ENCODE data around the gene FYN. TPM values are rescaled to one million over a fixed set of nuclear protein-coding genes. Genes with fewer than 3 reads are reported as not detected.

The FYN gene
- total and polyA plus RNA-seq, 2 of the 4 experiments (the other 2 are of a cell fraction): 30.8 to 36.4 TPM

DNA sequence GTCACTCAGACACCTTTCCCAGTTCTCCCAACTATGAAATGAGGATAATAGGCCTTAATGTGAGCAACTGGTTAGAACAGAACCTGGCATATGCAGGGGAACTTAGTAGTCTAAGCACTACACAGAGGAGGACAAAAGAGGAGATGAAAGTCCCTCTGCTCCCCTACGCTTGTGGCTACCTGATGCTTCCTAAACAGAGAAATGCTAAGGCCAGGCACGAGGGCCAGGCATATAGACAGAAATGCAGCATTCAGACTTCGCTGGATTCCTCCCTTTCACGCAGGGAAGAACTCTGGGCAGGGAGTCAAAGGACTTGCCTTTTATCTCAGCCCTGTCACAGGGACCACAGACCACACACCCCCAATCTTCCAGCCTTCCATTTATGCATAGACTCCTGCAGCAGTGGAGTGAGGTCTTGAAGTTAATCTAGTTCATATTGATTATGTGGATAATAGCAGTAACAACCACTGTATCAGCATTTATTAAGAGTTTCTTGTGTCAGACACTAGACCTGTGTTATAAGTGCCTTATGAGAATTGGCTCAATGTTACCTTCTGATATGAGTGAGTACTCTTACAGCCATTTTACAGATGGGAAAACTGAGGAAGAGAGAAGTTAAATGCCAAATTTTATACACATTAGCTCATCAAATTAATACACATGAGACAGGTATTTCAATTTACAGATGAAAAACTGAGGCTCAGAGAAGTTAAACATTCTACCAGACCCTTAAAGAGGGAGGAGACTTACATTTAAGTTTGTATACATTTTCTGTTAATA, 240.6 kb downstream of the FYN start:
- Histone ChIP-seq H2AK5ac (ENCODE audit: low read depth, low read length) (no peak overlapping the region), H3K36me3 (ENCODE audit: control insufficient read depth, insufficient read depth, low read length) (no peaks in the 10 kb centered on the region), H2AK9ac (replicated peaks; ENCODE audit: low read depth, low read length, poor library complexity) (no peak overlapping the region), H3K4me2 (ENCODE audit: low read depth, low read length) (no peak overlapping the region), H3K23ac (ENCODE audit: low read depth, low read length) (no peak overlapping the region), H3K79me1 (ENCODE audit: low read depth in 1 of 2, low read length in 2 of 2) (no peaks in the 10 kb centered on the region), H3K4me1 (ENCODE audit: control insufficient read depth, insufficient read depth, low read length) (no peaks in the 10 kb centered on the region), H3K9me1 (ENCODE audit: insufficient read depth, low read length) (no peaks in the 10 kb centered on the region), H3K9ac (ENCODE audit: low read depth, low read length) (no peak overlapping the region), H3K14ac (replicated peaks; ENCODE audit: low read depth, low read length) (no peak overlapping the region), H2BK20ac (ENCODE audit: low read depth, low read length) (no peak overlapping the region), H3K56ac (ENCODE audit: extremely low read depth, insufficient read depth, low read length) (no peak overlapping the region), H4K91ac (ENCODE audit: insufficient read depth, low read depth, low read length) (no peak overlapping the region), H3K4me3 (ENCODE audit: insufficient read depth, low read depth, low read length) (no peak overlapping the region), H2AFZ (replicated peaks; ENCODE audit: low read length, poor library complexity) (no peak overlapping the region), H2BK5ac (ENCODE audit: low read depth, low read length, poor library complexity, severe bottlenecking) (no peak overlapping the region), H3K27me3 (ENCODE audit: control insufficient read depth, insufficient read depth, low read length) (no peaks in the 10 kb centered on the region; the same call in 1 of the 2 replicates), H4K20me1 (ENCODE audit: insufficient read depth, low read length) (no peaks in the 10 kb centered on the region), H3K18ac (ENCODE audit: low read depth, low read length) (no peak overlapping the region), H3K4ac (ENCODE audit: low read depth, low read length) (no peak overlapping the region), H4K8ac (ENCODE audit: low read depth in 2 of 2, low read length in 2 of 2) (no peak overlapping the region), H2BK120ac (ENCODE audit: low read depth, low read length) (no peak overlapping the region), H3K27ac (ENCODE audit: insufficient read depth, low read length) (no peak overlapping the region), H3K9me3 (ENCODE audit: control insufficient read depth, insufficient read depth, low read length) (peaks cover 8% of the 10 kb centered on the region), H2BK15ac (ENCODE audit: low read depth, low read length) (no peak overlapping the region), H4K5ac (ENCODE audit: low read depth, low read length) (no peak overlapping the region)
- in situ Hi-C loops (cut with MboI; ENCODE audit: low sequenced_read_pairs) (no loop called here), intact Hi-C loops (cut with micrococcal nuclease) (no loop called here), dilution Hi-C loops (cut with HindIII; ENCODE audit: low sequenced_read_pairs, unreplicated experiment) (no loop called here)
- no TSS peak for BruUV-seq (replicated peaks)
- WGBS, 2 experiments (ENCODE audit: extremely low coverage in 2 of 2, insufficient read length in 1 of 2): no CpG with 5 or more reads among the region's 4 CpGs
- DNase-seq: no peak
- POLR2A ChIA-PET (ENCODE audit: unreplicated experiment): no interaction called here
- TF ChIP-seq MAFK (IDR thresholded peaks at IDR 0.05; ENCODE audit: low read depth, low read length): no peak
- TF ChIP-seq RCOR1 (IDR thresholded peaks at IDR 0.05; ENCODE audit: insufficient replicate concordance, low read length): no peak
- TF ChIP-seq, protein P1, sequence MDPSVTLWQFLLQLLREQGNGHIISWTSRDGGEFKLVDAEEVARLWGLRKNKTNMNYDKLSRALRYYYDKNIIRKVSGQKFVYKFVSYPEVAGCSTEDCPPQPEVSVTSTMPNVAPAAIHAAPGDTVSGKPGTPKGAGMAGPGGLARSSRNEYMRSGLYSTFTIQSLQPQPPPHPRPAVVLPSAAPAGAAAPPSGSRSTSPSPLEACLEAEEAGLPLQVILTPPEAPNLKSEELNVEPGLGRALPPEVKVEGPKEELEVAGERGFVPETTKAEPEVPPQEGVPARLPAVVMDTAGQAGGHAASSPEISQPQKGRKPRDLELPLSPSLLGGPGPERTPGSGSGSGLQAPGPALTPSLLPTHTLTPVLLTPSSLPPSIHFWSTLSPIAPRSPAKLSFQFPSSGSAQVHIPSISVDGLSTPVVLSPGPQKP (IDR thresholded peaks at IDR 0.05; ENCODE audit: borderline replicate concordance, low read depth, low read length): no peak
- CTCF ChIA-PET: interaction anchor here (0.8 to 1.2 kb wide), 2 partner anchors 9 to 208 kb away, joined by 3 read pairs; no protein-coding TSS in a partner anchor
- ATAC-seq (ENCODE audit: low read depth): no peak

Data from IMR-90 (cell line).